ENCODE data around the gene LHX4. TPM values are rescaled to one million over a fixed set of nuclear protein-coding genes. Genes with fewer than 3 reads are reported as not detected.
A peak's percentile ranks its signal among the peaks of the same experiment; 100 is the strongest.

Gene LHX4
- total and polyA plus RNA-seq, 2 donors from 2014 or later: 0.37 TPM; not detected in 1

DNA sequence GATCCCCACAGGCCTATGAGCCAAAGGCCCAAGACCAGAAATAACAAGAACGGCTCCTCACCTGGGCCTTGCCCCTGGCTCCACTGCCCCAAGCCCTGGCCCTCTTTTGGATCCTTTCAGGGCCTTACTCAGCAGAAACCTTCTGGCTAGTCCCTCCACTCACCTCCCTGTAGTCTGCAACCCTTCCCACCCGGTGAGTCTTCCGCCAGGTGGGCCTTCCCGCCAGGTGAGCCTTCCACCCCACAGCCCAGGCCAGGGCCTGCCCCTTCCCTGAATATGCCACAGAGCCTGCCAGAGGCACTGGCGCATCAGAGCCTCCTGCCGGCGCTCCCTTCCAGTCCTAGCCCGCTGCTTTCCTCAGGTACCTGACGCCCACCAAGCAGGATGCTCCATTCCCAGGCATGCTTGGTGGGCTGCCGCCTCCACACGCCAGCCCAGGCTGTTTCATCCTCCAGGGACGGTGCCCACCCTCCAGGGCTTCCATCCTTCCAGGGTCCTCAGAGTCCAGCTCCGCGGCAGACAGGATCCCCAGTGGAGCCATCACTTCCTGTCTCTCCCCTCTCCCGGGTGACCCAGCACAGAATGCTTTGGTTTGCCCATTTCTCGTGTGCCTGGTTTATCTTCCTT, 20.9 kb downstream of the LHX4 start:
- Histone ChIP-seq H3K9me3 (ENCODE audit: control insufficient read depth in 2 of 3, insufficient read depth in 1 of 3, low read length in 3 of 3) (no peaks in the 10 kb centered on the region), H3K4me3 (ENCODE audit: low read length in 3 of 3) (no peak overlapping the region), H3K9ac (ENCODE audit: low read length in 3 of 3) (no peak overlapping the region), H3K36me3 (ENCODE audit: control insufficient read depth in 2 of 3, insufficient read depth in 3 of 3, low read length in 3 of 3) (no peaks in the 10 kb centered on the region), H3K27me3 (ENCODE audit: control insufficient read depth, insufficient read depth, low read length) (no peaks in the 10 kb centered on the region), H3K4me1 (ENCODE audit: control insufficient read depth in 2 of 3, insufficient read depth in 2 of 3, low read depth in 1 of 3, low read length in 3 of 3) (no peaks in the 10 kb centered on the region), H3K27ac (ENCODE audit: low read depth in 2 of 2, low read length in 2 of 2) (no peak overlapping the region)
- TF ChIP-seq, protein P1, sequence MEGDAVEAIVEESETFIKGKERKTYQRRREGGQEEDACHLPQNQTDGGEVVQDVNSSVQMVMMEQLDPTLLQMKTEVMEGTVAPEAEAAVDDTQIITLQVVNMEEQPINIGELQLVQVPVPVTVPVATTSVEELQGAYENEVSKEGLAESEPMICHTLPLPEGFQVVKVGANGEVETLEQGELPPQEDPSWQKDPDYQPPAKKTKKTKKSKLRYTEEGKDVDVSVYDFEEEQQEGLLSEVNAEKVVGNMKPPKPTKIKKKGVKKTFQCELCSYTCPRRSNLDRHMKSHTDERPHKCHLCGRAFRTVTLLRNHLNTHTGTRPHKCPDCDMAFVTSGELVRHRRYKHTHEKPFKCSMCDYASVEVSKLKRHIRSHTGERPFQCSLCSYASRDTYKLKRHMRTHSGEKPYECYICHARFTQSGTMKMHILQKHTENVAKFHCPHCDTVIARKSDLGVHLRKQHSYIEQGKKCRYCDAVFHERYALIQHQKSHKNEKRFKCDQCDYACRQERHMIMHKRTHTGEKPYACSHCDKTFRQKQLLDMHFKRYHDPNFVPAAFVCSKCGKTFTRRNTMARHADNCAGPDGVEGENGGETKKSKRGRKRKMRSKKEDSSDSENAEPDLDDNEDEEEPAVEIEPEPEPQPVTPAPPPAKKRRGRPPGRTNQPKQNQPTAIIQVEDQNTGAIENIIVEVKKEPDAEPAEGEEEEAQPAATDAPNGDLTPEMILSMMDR (IDR thresholded peaks at IDR 0.05; ENCODE audit: borderline replicate concordance, extremely low read depth, insufficient read depth): no peak
- DNase-seq (no peak), FAIRE-seq (no peak)
- intact Hi-C loops (cut with DNase I): loop anchor here (10.0 kb wide), 1 partner anchor 224 kb away; no protein-coding TSS in a partner anchor

DNA sequence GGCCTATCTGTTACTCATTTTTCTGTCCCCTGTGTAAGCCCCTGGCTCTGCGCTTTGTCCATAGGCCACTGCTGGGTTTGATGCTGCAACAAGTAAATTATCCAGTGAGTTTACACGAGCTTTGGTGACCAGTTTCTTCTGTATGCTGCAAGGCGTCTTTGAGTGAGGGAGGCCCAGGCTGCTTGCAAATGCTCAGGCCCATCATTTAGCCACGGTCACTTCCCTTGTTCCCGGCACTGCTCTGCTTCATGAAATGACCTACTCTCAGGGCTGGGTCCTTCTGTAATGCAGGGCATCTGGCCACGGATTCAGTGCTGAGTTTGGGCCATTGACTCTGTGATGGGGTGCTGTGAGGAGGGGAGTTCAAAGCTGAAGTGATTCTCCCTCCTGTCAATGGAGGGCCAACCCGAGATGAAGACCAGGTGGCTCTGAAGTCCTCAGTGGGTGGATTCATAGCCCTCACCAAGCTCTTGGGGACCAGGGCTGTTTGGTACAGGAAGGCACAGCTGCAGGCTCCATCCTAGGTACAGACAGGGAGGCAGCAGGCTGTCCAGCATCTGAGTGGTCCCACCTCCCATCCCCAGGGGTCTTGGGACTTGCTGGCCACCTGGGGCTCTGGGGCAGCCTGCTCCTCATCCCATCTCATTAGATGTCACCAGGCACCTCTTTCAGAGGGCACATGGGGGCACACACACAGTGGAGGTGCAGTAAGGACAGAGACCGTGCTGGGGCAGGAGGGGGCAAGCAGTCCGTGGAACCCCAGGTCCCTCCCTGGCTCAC, 21.7 kb downstream of the LHX4 start:
- Histone ChIP-seq H3K27me3 (ENCODE audit: control insufficient read depth, insufficient read depth, low read length) (no peaks in the 10 kb centered on the region), H3K4me3 (ENCODE audit: low read length in 3 of 3) (no peak overlapping the region), H3K9ac (ENCODE audit: low read length in 3 of 3) (no peak overlapping the region), H3K27ac (ENCODE audit: low read depth in 2 of 2, low read length in 2 of 2) (no peak overlapping the region), H3K4me1 (ENCODE audit: control insufficient read depth in 2 of 3, insufficient read depth in 2 of 3, low read depth in 1 of 3, low read length in 3 of 3) (peaks cover 0 to 5% (median 0%) of the 10 kb centered on the region in 3 donors), H3K9me3 (ENCODE audit: control insufficient read depth in 2 of 3, insufficient read depth in 1 of 3, low read length in 3 of 3) (no peaks in the 10 kb centered on the region), H3K36me3 (ENCODE audit: control insufficient read depth in 2 of 3, insufficient read depth in 3 of 3, low read length in 3 of 3) (no peaks in the 10 kb centered on the region)
- intact Hi-C loops (cut with DNase I): loop anchor here (10.0 kb wide), 1 partner anchor 223 kb away; no protein-coding TSS in a partner anchor
- no peak for DNase-seq
- FAIRE-seq: no peak
- TF ChIP-seq, protein P1 (IDR thresholded peaks at IDR 0.05; ENCODE audit: borderline replicate concordance, extremely low read depth, insufficient read depth): no peak

DNA sequence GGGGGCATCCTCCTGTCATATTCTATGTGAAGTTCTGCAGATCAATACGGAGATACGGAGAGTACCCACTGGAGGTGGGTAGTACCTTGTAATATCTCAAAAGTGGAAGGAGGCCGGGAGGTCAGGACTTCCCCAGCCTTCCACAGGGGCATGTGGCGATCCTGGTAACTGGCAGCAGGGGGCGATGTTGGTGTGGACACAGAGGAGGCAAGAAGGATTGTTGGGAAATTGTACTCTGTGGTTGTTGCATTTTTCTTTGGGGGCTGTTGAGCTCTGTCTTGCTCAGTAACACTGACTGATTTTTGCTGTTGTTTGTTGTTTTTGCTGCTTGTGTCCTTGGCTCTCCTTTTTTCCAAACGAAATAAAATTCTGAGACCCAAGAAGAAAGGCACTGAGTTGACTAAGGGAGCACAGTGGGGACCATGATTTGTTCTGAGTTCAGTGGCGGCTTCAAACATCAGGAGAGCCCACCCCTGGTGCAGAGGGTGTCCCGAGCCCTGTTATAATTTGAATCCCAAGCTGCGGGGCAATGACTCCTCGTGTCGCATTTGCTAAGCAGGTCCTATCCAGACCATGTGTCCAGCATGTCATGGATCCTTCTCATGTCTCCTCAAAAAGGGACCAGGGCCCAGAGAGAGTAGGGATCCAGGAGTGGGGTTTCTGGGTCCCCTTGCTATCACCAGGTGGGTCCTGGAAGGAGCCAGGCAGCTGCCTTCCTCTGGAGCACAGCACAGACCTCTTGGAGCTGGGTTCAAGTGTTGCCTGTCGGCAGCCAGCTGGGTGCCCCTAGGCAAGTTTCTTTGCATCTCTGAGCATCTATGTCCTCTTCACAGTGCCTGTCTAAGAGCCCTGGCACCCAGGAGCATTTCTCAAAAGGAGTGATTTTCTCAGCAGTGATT, 22.8 kb downstream of the LHX4 start:
- H3K4me1 ChIP-seq (ENCODE audit: control insufficient read depth in 2 of 3, insufficient read depth in 2 of 3, low read depth in 1 of 3, low read length in 3 of 3): peaks cover 0 to 8% (median 0%) of the 10 kb centered on the region in 3 donors
- H3K27me3 ChIP-seq (ENCODE audit: control insufficient read depth, insufficient read depth, low read length): no peaks in the 10 kb centered on the region
- FAIRE-seq (no peak), DNase-seq (peak in 3 of 5 donors; percentile 21 to 81 (median 46))
- no peak overlapping the region for H3K27ac ChIP-seq (ENCODE audit: low read depth in 2 of 2, low read length in 2 of 2)
- TF ChIP-seq, protein P1 (IDR thresholded peaks at IDR 0.05; ENCODE audit: borderline replicate concordance, extremely low read depth, insufficient read depth): peak; percentile 71
- intact Hi-C loops (cut with DNase I): loop anchor here (10.0 kb wide), 1 partner anchor 222 kb away; no protein-coding TSS in a partner anchor
- H3K4me3 ChIP-seq (ENCODE audit: low read length in 3 of 3): no peak overlapping the region
- no peaks in the 10 kb centered on the region for H3K36me3 ChIP-seq (ENCODE audit: control insufficient read depth in 2 of 3, insufficient read depth in 3 of 3, low read length in 3 of 3)
- no peaks in the 10 kb centered on the region for H3K9me3 ChIP-seq (ENCODE audit: control insufficient read depth in 2 of 3, insufficient read depth in 1 of 3, low read length in 3 of 3)
- H3K9ac ChIP-seq (ENCODE audit: low read length in 3 of 3): no peak overlapping the region
